ENCODE results near the gene PAK4. TPM values are rescaled to one million over a fixed set of nuclear protein-coding genes. Genes with fewer than 3 reads are reported as not detected.

Gene PAK4
- total and polyA plus RNA-seq, 10 of the 15 experiments (the other 5 are each of a cell fraction or from before 2014, with no cell fraction given), result 0.08 to 19.3 (median 5.9) TPM

- TF ChIP-seq IKZF2 (IDR thresholded peaks at IDR 0.05) (no peak), PRDM15 (CRISPR knock-in tag; IDR thresholded peaks at IDR 0.05) (no peak), MYB (IDR thresholded peaks at IDR 0.05; ENCODE audit: borderline replicate concordance, low read depth, low read length) (no peak), RB1 (IDR thresholded peaks at IDR 0.05; ENCODE audit: borderline replicate concordance) (no peak), PAX5 (IDR thresholded peaks at IDR 0.05; ENCODE audit: borderline replicate concordance, low read depth, low read length) (no peak), SIX5 (IDR thresholded peaks at IDR 0.05; ENCODE audit: low read depth, low read length, severe bottlenecking) (no peak), CEBPZ (IDR thresholded peaks at IDR 0.05; ENCODE audit: low read depth, low read length) (no peak), ZNF217 (IDR thresholded peaks at IDR 0.05) (no peak), NR2C1 (IDR thresholded peaks at IDR 0.05) (no peak), HDAC6 (IDR thresholded peaks at IDR 0.05; ENCODE audit: unreplicated experiment) (no peak), BCL3 (IDR thresholded peaks at IDR 0.05; ENCODE audit: borderline replicate concordance, insufficient read depth, low read depth, low read length, poor library complexity, severe bottlenecking) (no peak), ZBED1 (IDR thresholded peaks at IDR 0.05; ENCODE audit: borderline replicate concordance) (no peak), SREBF2 (IDR thresholded peaks at IDR 0.05; ENCODE audit: low read length) (no peak), ZNF207 (IDR thresholded peaks at IDR 0.05; ENCODE audit: borderline replicate concordance) (no peak), POLR2A (IDR thresholded peaks at IDR 0.05; ENCODE audit: low read depth, low read length) (no peak)
- Histone ChIP-seq H3K27me3 (replicated peaks in 1 of 2; ENCODE audit: control insufficient read depth in 2 of 2, insufficient read depth in 2 of 2, low read length in 1 of 2) (no peaks in the 10 kb centered on the region), H2AFZ (ENCODE audit: control insufficient read depth, low read depth, low read length) (no peak overlapping the region), H3K4me2 (ENCODE audit: control insufficient read depth, insufficient read depth) (no peak overlapping the region), H3K9me3 (replicated peaks; ENCODE audit: control insufficient read depth, insufficient read depth, low read length) (no peaks in the 10 kb centered on the region), H3K4me1 (ENCODE audit: control insufficient read depth, insufficient read depth, low read length) (no peaks in the 10 kb centered on the region), H3K9ac (ENCODE audit: control insufficient read depth, insufficient read depth, low read length) (no peak overlapping the region), H4K20me1 (ENCODE audit: control insufficient read depth, insufficient read depth) (no peaks in the 10 kb centered on the region; the same call in 1 of the 2 replicates), H3K27ac (ENCODE audit: control insufficient read depth, insufficient read depth) (no peak overlapping the region), H3K4me3 (no peak overlapping the region), H3K36me3 (ENCODE audit: control insufficient read depth in 2 of 2, insufficient read depth in 2 of 2, low read length in 1 of 2) (peaks cover 0 to 15% of the 10 kb centered on the region in 2 experiments; a peak in 2 of 4 replicates), H3K79me2 (ENCODE audit: control insufficient read depth, insufficient read depth, low read length) (no peaks in the 10 kb centered on the region)
- ChIA-PET SMC1A (ENCODE audit: uncharacterized antibody, unreplicated experiment) (no interaction called here), POLR2A (no interaction called here), RAD21 (ENCODE audit: unreplicated experiment) (no interaction called here), CTCF (interaction anchor here (1.0 kb wide), 1 partner anchor 9 kb away, joined by 3 read pairs; no protein-coding TSS in a partner anchor)
- BruUV-seq (replicated peaks), result no TSS peak
- no peak for FAIRE-seq
- no peak for DNase-seq (ENCODE audit: low read depth, low spot score)
- no peak for ATAC-seq
- WGBS (ENCODE audit: insufficient coverage, insufficient replicate concordance, low lambda C conversion rate, missing lambda C conversion rate), result 93% methylated on average over 10 of the region's 10 CpGs
- intact Hi-C loops (cut with micrococcal nuclease; ENCODE audit: unreplicated experiment), result no loop called here
- in situ Hi-C loops (cut with MboI), result no loop called here
Measured at GRCh38 chr19:39177110-39177699, 51.6 kb downstream of the PAK4 start.
